Body of pancreas (tissue), 4 donors: ENCODE measurements around the gene L1CAM.

Experiments used
- CTCF ChIP-seq, 7 experiments: fragments of 450-650 bp in 4 of 7; fragments of 200-600 bp in 3 of 7; sonication (generic) in 3 of 7; IDR thresholded peaks; one replicate each; pipeline ENCODE4 v1.5.1; 2016 to 2019; ENCODE audit warnings: antibody characterized with exemption in 7 of 7
- POLR2A ChIP-seq, 3 donors: fragments of 450-650 bp; IDR thresholded peaks; one replicate each; pipeline ENCODE4 v1.6.1; 2016; ENCODE audit warnings: antibody characterized with exemption in 3 of 3, mild to moderate bottlenecking in 2 of 3

- TF ChIP-seq CTCF (IDR thresholded peaks at IDR 0.05) (no peak), POLR2A (IDR thresholded peaks at IDR 0.05) (no peak)
Measured at GRCh38 chrX:153906126-153906917, 20.3 kb upstream of the L1CAM start.
